A549 (cell line): ENCODE measurements around the gene APOA1.

ENCODE experiments used
- CBX8 ChIP-seq: fragments of 200-600 bp; sonication (generic); IDR thresholded peaks from 2 replicates; pipeline ENCODE4 v1.6.1; 2016
- CEBPB ChIP-seq, 2 experiments: fragments of >200 bp in 1 of 2; sonication (Bioruptor Twin) in 1 of 2; formaldehyde crosslinking in 1 of 2; IDR thresholded peaks; 2 replicates each; pipeline ENCODE4 v1.6.1; 2012 to 2016
- CHD4 ChIP-seq: fragments of 200-600 bp; sonication (generic); IDR thresholded peaks from 2 replicates; pipeline ENCODE4 v1.6.1; 2016; ENCODE audit warnings: antibody characterized with exemption, mild to moderate bottlenecking, borderline replicate concordance
- CTCF ChIP-seq: fragments of >200 bp; sonication (Bioruptor Twin); formaldehyde crosslinking; IDR thresholded peaks from 3 replicates; pipeline ENCODE4 v1.5.1; 2016
- EHMT2 ChIP-seq: fragments of 200-600 bp; sonication (generic); IDR thresholded peaks from 2 replicates; pipeline ENCODE4 v1.6.1; 2016; ENCODE audit warnings: antibody characterized with exemption, low read depth, mild to moderate bottlenecking, moderate library complexity
- EP300 ChIP-seq, 2 experiments: fragments of >200 bp; sonication (Bioruptor Twin); formaldehyde crosslinking; IDR thresholded peaks; 2 replicates in 1 of 2; 3 replicates in 1 of 2; pipeline ENCODE4 v1.6.1; 2016 to 2017
- KDM5A ChIP-seq: fragments of 200-600 bp; sonication (generic); IDR thresholded peaks from 2 replicates; pipeline ENCODE4 v1.6.1; 2016; ENCODE audit warnings: antibody characterized with exemption, mild to moderate bottlenecking
- NPAS2 ChIP-seq: fragments of 250-450 bp; sonication (Bioruptor Pico); IDR thresholded peaks from 2 replicates; pipeline ENCODE4 v1.8.0; 2022; ENCODE audit warnings: mild to moderate bottlenecking, moderate library complexity, borderline replicate concordance
- RNF2 ChIP-seq: fragments of 200-600 bp; sonication (generic); IDR thresholded peaks from 2 replicates; pipeline ENCODE4 v1.6.1; 2016; ENCODE audit warnings: low read depth, mild to moderate bottlenecking, antibody characterized with exemption, moderate library complexity, borderline replicate concordance
- SMC3 ChIP-seq: fragments of >200 bp; sonication (Bioruptor Twin); formaldehyde crosslinking; IDR thresholded peaks from 3 replicates; pipeline ENCODE4 v1.6.1; 2018; ENCODE audit warnings: inconsistent platforms
- TP53 ChIP-seq: fragments of 250-450 bp; sonication (Bioruptor Pico); IDR thresholded peaks from 2 replicates; pipeline ENCODE4 v1.5.0; 2021; ENCODE audit warnings: mild to moderate bottlenecking, moderate library complexity
- ZFP36 ChIP-seq: fragments of 450-650 bp; IDR thresholded peaks from 2 replicates; pipeline ENCODE4 v1.6.1; 2014; ENCODE audit warnings: borderline replicate concordance; ENCODE audit not compliant: partially characterized antibody
- TF ChIP-seq, protein P1 (sequence below): fragments of 200-600 bp; sonication (generic); IDR thresholded peaks from 2 replicates; pipeline ENCODE4 v1.6.1; 2016; ENCODE audit warnings: antibody characterized with exemption, mild to moderate bottlenecking, moderate library complexity
- TF ChIP-seq, protein P2 (sequence below): IDR thresholded peaks from 2 replicates; pipeline ENCODE4 v1.6.1; 2012

DNA sequence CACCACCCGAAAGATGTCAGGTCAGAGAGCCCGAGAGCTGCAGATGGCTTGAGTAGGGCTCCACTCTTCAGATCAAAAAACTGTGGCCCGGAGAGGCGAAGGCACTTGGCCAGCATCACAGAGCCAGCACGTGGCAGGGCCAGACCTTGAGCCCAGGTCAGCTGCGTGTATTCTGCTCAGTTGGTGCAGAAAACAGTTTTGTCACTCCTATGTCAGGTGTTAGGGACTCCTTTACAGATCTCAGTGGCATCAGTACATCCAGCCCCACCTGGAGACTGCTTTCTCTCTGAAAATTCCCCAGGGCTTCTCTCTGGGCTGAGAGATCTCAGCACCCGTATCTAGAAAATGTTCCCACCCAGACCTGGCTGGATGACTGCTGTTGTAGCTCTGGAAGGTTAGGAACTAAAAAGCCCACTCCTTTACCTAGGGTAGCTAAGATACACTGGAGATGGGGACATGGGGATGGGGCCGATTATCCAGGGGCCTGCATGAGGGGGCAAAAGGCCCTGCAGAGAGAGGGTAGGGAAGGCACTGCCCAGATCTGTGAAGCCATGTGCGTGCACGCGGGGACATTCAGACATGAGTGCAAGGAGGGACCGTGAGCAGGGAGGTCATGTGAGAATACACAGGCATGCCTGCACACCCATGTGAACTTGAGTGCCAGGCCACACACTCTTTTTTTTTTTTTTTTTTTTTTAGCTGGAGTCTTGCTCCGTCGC lies 3.4 kb downstream of the APOA1 start:
- no peak for TF ChIP-seq CHD4
- TF ChIP-seq CTCF = no peak
- TF ChIP-seq TP53 (CRISPR knock-in tag) = no peak
- no peak for TF ChIP-seq NPAS2
- no peak for TF ChIP-seq EP300 (IDR thresholded peaks at IDR 0.05)
- TF ChIP-seq ZFP36 = no peak
- no peak for TF ChIP-seq SMC3
- TF ChIP-seq, protein P1, sequence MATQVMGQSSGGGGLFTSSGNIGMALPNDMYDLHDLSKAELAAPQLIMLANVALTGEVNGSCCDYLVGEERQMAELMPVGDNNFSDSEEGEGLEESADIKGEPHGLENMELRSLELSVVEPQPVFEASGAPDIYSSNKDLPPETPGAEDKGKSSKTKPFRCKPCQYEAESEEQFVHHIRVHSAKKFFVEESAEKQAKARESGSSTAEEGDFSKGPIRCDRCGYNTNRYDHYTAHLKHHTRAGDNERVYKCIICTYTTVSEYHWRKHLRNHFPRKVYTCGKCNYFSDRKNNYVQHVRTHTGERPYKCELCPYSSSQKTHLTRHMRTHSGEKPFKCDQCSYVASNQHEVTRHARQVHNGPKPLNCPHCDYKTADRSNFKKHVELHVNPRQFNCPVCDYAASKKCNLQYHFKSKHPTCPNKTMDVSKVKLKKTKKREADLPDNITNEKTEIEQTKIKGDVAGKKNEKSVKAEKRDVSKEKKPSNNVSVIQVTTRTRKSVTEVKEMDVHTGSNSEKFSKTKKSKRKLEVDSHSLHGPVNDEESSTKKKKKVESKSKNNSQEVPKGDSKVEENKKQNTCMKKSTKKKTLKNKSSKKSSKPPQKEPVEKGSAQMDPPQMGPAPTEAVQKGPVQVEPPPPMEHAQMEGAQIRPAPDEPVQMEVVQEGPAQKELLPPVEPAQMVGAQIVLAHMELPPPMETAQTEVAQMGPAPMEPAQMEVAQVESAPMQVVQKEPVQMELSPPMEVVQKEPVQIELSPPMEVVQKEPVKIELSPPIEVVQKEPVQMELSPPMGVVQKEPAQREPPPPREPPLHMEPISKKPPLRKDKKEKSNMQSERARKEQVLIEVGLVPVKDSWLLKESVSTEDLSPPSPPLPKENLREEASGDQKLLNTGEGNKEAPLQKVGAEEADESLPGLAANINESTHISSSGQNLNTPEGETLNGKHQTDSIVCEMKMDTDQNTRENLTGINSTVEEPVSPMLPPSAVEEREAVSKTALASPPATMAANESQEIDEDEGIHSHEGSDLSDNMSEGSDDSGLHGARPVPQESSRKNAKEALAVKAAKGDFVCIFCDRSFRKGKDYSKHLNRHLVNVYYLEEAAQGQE = no peak
- no peak for TF ChIP-seq CBX8
- TF ChIP-seq KDM5A = no peak
- TF ChIP-seq CEBPB (IDR thresholded peaks at IDR 0.05) = no peak
- no peak for TF ChIP-seq RNF2
- no peak for TF ChIP-seq EHMT2
- TF ChIP-seq, protein P2, sequence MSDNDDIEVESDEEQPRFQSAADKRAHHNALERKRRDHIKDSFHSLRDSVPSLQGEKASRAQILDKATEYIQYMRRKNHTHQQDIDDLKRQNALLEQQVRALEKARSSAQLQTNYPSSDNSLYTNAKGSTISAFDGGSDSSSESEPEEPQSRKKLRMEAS = no peak
